ENCODE results near the gene OR1I1.
A peak's percentile ranks its signal among the peaks of the same experiment; 100 is the strongest.
"Not testable (repeated sequence)": the region's sequence is repeated elsewhere in the genome, so short reads cannot be mapped to it uniquely, and the experiment has no call there.

OR1I1 gene

GRCh38 chr19:15091918-15092753 lies 10.1 kb downstream of the OR1I1 start:
- Histone ChIP-seq H3K4me2 (peak overlapping the region in 1 of 11 experiments; percentile 37; a peak in 1 of 22 replicates), H3K27me3 (no peaks in the 10 kb centered on the region), H3K27ac (no peak overlapping the region), H3K9ac (no peak overlapping the region), H3K4me1 (peaks cover 0 to 4% (median 0%) of the 10 kb centered on the region in 10 experiments; a peak in 1 of 20 replicates), H3K4me3 (no peak overlapping the region), H3K9me3 (replicated peaks in 1 of 11) (no peaks in the 10 kb centered on the region), H4K20me1 (no peaks in the 10 kb centered on the region), H3K36me3 (no peaks in the 10 kb centered on the region)
- no peak for TF ChIP-seq Cebpa-rat (IDR thresholded peaks at IDR 0.05)

DNA sequence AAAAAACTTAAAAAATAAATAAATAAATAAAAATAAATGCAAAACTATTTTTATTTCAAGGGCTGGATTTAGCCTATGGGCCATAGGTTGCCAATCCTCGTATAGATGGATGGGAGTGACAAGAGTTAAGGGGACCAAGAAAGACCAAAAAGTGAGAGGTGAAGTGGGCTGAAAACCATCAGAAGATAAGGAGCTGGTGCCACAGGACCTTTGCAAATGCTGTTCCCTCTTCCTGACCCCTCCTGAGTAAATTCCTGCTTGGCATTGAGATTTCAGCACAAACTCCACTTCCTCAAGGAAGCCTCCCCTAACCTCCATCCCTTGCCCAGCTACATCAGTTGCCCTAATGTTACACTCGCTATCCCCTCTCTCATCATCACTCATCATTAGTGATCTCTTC lies 11.0 kb downstream of the OR1I1 start:
- TF ChIP-seq Cebpa-rat (IDR thresholded peaks at IDR 0.05), result no peak
- no peaks in the 10 kb centered on the region for H3K27me3 ChIP-seq
- no peaks in the 10 kb centered on the region for H3K9me3 ChIP-seq (replicated peaks in 1 of 11)
- H3K9ac ChIP-seq, result no peak overlapping the region
- no peak overlapping the region for H3K27ac ChIP-seq
- no peaks in the 10 kb centered on the region for H4K20me1 ChIP-seq
- no peak overlapping the region for H3K4me3 ChIP-seq
- no peaks in the 10 kb centered on the region for H3K36me3 ChIP-seq
- peaks cover 0 to 4% (median 0%) of the 10 kb centered on the region in 10 experiments; a peak in 1 of 20 replicates for H3K4me1 ChIP-seq
- no peak overlapping the region for H3K4me2 ChIP-seq

DNA sequence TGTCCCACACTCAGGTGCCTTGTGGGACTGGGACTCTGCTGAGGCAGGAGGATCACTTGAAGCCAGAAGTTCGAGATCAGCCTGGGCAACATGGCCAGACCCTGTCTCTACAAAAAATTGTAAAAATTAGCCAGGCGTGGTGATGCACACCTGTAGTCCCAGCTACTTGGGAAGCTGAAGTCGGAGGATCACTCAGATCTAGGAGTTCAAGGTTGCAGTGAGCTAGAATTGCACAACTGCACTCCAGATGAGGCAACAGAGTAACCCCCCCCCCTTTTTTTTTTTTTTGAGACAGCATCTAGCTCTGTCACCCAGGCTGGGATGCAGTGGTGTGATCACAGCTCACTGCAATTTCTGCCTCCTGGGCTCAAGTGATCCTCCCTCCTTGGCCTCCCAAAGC lies 14.2 kb downstream of the OR1I1 start:
- no peak overlapping the region for H3K4me2 ChIP-seq
- H4K20me1 ChIP-seq, result no peaks in the 10 kb centered on the region
- H3K4me3 ChIP-seq, result no peak overlapping the region
- no peaks in the 10 kb centered on the region for H3K27me3 ChIP-seq
- no peak overlapping the region for H3K9ac ChIP-seq
- no peaks in the 10 kb centered on the region for H3K36me3 ChIP-seq
- no peak for TF ChIP-seq Cebpa-rat (IDR thresholded peaks at IDR 0.05)
- peaks cover 0 to 4% (median 0%) of the 10 kb centered on the region in 10 experiments; a peak in 1 of 20 replicates for H3K4me1 ChIP-seq
- no peaks in the 10 kb centered on the region for H3K9me3 ChIP-seq (replicated peaks in 1 of 11)
- H3K27ac ChIP-seq, result no peak overlapping the region

- peaks cover 0 to 14% (median 3%) of the 10 kb centered on the region in 11 experiments; a peak in 15 of 22 replicates for H3K9me3 ChIP-seq (replicated peaks in 1 of 11)
- H3K9ac ChIP-seq, H3K4me1 ChIP-seq, H3K4me2 ChIP-seq, H3K4me3 ChIP-seq, H4K20me1 ChIP-seq, H3K27me3 ChIP-seq, H3K36me3 ChIP-seq, H3K27ac ChIP-seq: not testable (repeated sequence)
These were observed 16.0 kb downstream of the OR1I1 start for GRCh38 chr19:15097980-15098379.

GRCh38 chr19:15098460-15098859 lies 16.4 kb downstream of the OR1I1 start:
- no peak overlapping the region for H3K4me2 ChIP-seq

DNA sequence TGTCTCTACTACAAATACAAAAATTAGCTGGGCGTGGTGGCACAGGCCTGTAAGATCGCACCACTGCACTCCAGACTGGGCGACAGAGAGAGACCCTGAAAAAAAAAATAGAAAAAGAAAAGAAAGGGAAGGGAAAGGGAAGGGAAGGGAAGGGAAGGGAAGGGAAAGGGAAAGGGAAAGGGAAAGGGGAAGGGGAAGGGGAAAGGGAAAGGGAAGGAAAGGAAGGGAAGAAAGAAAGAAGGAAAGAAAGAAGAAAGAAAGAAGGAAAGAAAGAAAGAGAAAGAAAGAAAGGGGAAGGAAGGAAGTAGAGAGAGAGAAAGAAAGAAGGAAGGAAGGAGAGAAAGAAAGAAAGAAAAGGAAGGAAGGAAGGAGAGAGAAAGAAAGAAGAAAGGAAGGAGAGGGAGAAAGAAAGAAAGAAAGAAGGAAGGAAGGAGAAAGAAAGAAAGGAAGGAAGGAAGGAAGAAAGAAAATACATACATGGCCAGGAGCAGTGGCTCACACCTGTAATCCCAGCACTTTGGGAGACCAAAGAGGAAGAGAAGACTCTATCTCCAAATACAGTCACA lies 17.1 kb downstream of the OR1I1 start:
- Histone ChIP-seq H3K4me1 (no peaks in the 10 kb centered on the region), H3K4me2 (no peak overlapping the region), H3K9ac (no peak overlapping the region), H3K9me3 (replicated peaks in 1 of 11) (peaks cover 8 to 25% (median 14%) of the 10 kb centered on the region in 11 experiments), H3K27ac (no peak overlapping the region), H4K20me1 (no peaks in the 10 kb centered on the region), H3K36me3 (no peaks in the 10 kb centered on the region), H3K27me3 (no peaks in the 10 kb centered on the region), H3K4me3 (no peak overlapping the region)
- no peak for TF ChIP-seq Cebpa-rat (IDR thresholded peaks at IDR 0.05)

More at GRCh38 chr19:15098460-15098859, 16.4 kb downstream of the OR1I1 start:
- no peak for TF ChIP-seq Cebpa-rat (IDR thresholded peaks at IDR 0.05)
- Histone ChIP-seq H3K9ac (no peak overlapping the region), H3K4me3 (no peak overlapping the region), H3K36me3 (no peaks in the 10 kb centered on the region), H4K20me1 (no peaks in the 10 kb centered on the region), H3K9me3 (replicated peaks in 1 of 11) (peaks cover 2 to 19% (median 8%) of the 10 kb centered on the region in 11 experiments; a peak in 21 of 22 replicates), H3K27ac (no peak overlapping the region), H3K27me3 (no peaks in the 10 kb centered on the region), H3K4me1 (no peaks in the 10 kb centered on the region)

DNA sequence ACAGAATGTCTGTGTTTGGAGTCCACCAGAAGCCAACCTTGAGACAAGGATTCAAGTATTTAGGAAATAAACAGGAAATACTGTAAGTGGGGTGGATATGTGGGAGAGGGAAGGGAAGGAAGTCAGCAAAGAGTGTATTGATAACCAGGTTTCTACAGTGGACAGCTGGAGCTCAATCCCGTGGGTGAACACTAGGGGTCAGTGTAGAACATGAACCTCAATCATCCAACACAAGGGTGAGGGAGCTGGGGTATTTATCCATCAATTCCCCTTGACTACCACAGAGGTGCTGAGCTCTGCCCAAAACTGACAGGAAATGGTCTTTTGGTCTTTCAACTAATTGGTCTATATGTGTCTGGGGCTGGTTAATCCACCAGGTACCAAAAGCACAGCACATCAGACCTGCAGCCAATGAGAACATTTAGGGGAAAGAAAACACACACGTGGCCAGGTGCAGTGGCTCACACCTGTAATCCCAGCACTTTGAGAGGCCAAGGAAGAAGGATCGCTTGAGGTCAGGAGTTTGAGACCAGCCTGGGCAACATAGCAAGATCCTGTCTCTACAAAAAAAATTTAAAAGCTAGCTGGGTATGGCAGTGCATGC lies 19.6 kb downstream of the OR1I1 start:
- peaks cover 13 to 34% (median 24%) of the 10 kb centered on the region in 11 experiments for H3K9me3 ChIP-seq (replicated peaks in 1 of 11)
- no peaks in the 10 kb centered on the region for H3K4me1 ChIP-seq
- H3K4me3 ChIP-seq, result no peak overlapping the region
- no peaks in the 10 kb centered on the region for H3K27me3 ChIP-seq
- no peak overlapping the region for H3K4me2 ChIP-seq
- no peak overlapping the region for H3K9ac ChIP-seq
- no peaks in the 10 kb centered on the region for H3K36me3 ChIP-seq
- no peak for TF ChIP-seq Cebpa-rat (IDR thresholded peaks at IDR 0.05)
- H3K27ac ChIP-seq, result no peak overlapping the region
- H4K20me1 ChIP-seq, result no peaks in the 10 kb centered on the region

DNA sequence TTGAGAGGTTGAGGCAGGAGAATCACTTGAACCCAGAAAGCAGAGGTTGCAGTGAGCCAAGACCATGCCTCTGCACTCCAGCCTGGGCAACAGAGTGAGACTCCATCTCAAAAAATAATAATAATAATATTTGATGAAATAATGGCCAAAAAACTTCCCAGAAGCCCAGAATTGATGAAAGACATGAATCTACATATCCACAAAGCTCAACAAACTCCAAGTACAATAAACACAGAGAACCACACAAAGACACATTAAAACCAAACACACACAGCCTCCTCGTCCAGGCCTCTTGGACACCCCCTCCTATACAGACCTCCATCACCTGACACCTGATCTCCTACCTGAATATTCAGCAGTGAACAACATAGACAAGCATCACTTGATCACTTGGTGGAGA lies 22.0 kb downstream of the OR1I1 start:
- no peaks in the 10 kb centered on the region for H3K27me3 ChIP-seq
- no peak overlapping the region for H3K9ac ChIP-seq
- no peak overlapping the region for H3K4me3 ChIP-seq
- H3K36me3 ChIP-seq, result no peaks in the 10 kb centered on the region
- H3K4me1 ChIP-seq, result peaks cover 0 to 11% (median 9%) of the 10 kb centered on the region in 10 experiments; a peak in 16 of 20 replicates
- TF ChIP-seq Cebpa-rat (IDR thresholded peaks at IDR 0.05), result no peak
- H4K20me1 ChIP-seq, result peaks cover 0 to 4% (median 0%) of the 10 kb centered on the region in 11 experiments; a peak in 1 of 22 replicates
- H3K27ac ChIP-seq, result no peak overlapping the region
- H3K4me2 ChIP-seq, result no peak overlapping the region
- peaks cover 13 to 34% (median 24%) of the 10 kb centered on the region in 11 experiments for H3K9me3 ChIP-seq (replicated peaks in 1 of 11)

- no peak overlapping the region for H3K4me2 ChIP-seq
- H3K27me3 ChIP-seq, result no peaks in the 10 kb centered on the region
- peaks cover 0 to 6% (median 0%) of the 10 kb centered on the region in 11 experiments; a peak in 1 of 22 replicates for H4K20me1 ChIP-seq
- no peak overlapping the region for H3K4me3 ChIP-seq
- H3K27ac ChIP-seq, result no peak overlapping the region
- H3K9ac ChIP-seq, result no peak overlapping the region
- no peak for TF ChIP-seq Cebpa-rat (IDR thresholded peaks at IDR 0.05)
- no peaks in the 10 kb centered on the region for H3K36me3 ChIP-seq
- H3K4me1 ChIP-seq, result peaks cover 0 to 11% (median 9%) of the 10 kb centered on the region in 10 experiments; a peak in 16 of 20 replicates
- H3K9me3 ChIP-seq (replicated peaks in 1 of 11), result peaks cover 13 to 34% (median 24%) of the 10 kb centered on the region in 11 experiments
These were observed 22.4 kb downstream of the OR1I1 start for GRCh38 chr19:15104411-15104810.

Data from BLaER1 treated with 17β-estradiol and CSF1 and Interleukin-3, amounts not matched to agents 10 nM and 100 nM (cell line).